HepG2 (cell line): ENCODE measurements around the gene NOSTRIN. TPM values are rescaled to one million over a fixed set of nuclear protein-coding genes. Genes with fewer than 3 reads are reported as not detected.

Experiments
- ATAC-seq: fragments of 200-7000 bp; cut with Tn5 transposase; 3 replicates; pipeline ENCODE4 v1.9.1; 2020; ENCODE audit warnings: mild to moderate bottlenecking, moderate library complexity
- BruUV-seq: library from RNA; stranded (reverse); fragments of 400-500 nt; replicated peaks from 2 replicates; lab custom pipeline; 2021; lab: Mats Ljungman, UMichigan
- CTCF ChIA-PET: fragments of 300-600 bp; formaldehyde crosslinking; extraction: SDS; loops from one replicate; lab custom pipeline; 2021; ENCODE audit warnings: low total read pairs, inconsistent platforms, low intra/inter-chr PET ratio; lab: Yijun Ruan, JAX
- POLR2A ChIA-PET: fragments of 350-600 bp; sonication (Branson Sonifier 250); formaldehyde crosslinking; loops from one replicate; lab custom pipeline; 2020; ENCODE audit warnings: antibody characterized with exemption, inconsistent platforms; lab: Yijun Ruan, JAX
- DNase-seq: peaks from one replicate; pipeline ENCODE4 v3.0.0-alpha.2; 2015; ENCODE audit warnings: low spot score
- FAIRE-seq: peaks from 3 replicates; lab custom pipeline; 2011; peaks lifted over from hg19 to GRCh38; lab: Jason Lieb, UNC
- H2AFZ ChIP-seq: one replicate; pipeline ENCODE4 v1.6.1; 2011; ENCODE audit warnings: low read length, inconsistent platforms
- H3K27ac ChIP-seq: fragments of 300-600 bp; 3 replicates; pipeline ENCODE4 v1.8.0; 2011; ENCODE audit warnings: mixed run types, mild to moderate bottlenecking, mixed read lengths, low read length, inconsistent platforms; ENCODE audit not compliant: insufficient read depth; ENCODE audit errors: extremely low read length
- H3K27me3 ChIP-seq, 2 experiments: fragments of 200-600 bp in 1 of 2; 2 replicates in 1 of 2; 3 replicates in 1 of 2; pipeline versions ENCODE4 v1.6.0 to v1.8.0; 2011; ENCODE audit warnings: low read length in 2 of 2, mild to moderate bottlenecking in 2 of 2, moderate library complexity in 2 of 2, inconsistent platforms in 1 of 2; ENCODE audit not compliant: insufficient read depth in 2 of 2, control insufficient read depth in 1 of 2
- H3K36me3 ChIP-seq, 2 experiments: fragments of 200-600 bp in 1 of 2; replicated peaks in 1 of 2; 2 replicates in 1 of 2; 3 replicates in 1 of 2; pipeline versions ENCODE4 v1.5.1 to v1.8.0; 2011; ENCODE audit warnings: low read length in 2 of 2, inconsistent platforms in 1 of 2; ENCODE audit not compliant: insufficient read depth in 2 of 2, control insufficient read depth in 1 of 2
- H3K4me1 ChIP-seq: 2 replicates; pipeline ENCODE4 v1.5.1; 2012; ENCODE audit warnings: low read length, inconsistent platforms; ENCODE audit not compliant: insufficient read depth
- H3K4me2 ChIP-seq: 2 replicates; pipeline ENCODE4 v1.6.0; 2011; ENCODE audit warnings: low read depth, low read length, inconsistent platforms
- H3K4me3 ChIP-seq, 3 experiments: fragments of 200-600 bp in 1 of 3; sonication (generic), shearing (Covaris generic) in 1 of 3; replicated peaks in 1 of 3; 2 replicates each; pipeline ENCODE4 v1.5.1; 2011 to 2016; ENCODE audit warnings: low read length in 3 of 3, inconsistent platforms in 2 of 3, low read depth in 2 of 3, mild to moderate bottlenecking in 2 of 3, control low read depth in 1 of 3, mixed read lengths in 1 of 3; ENCODE audit not compliant: insufficient read depth in 1 of 3
- H3K79me2 ChIP-seq: one replicate; pipeline ENCODE4 v1.6.1; 2011; ENCODE audit warnings: low read length, inconsistent platforms; ENCODE audit not compliant: insufficient read depth
- H3K9ac ChIP-seq: 2 replicates; pipeline ENCODE4 v1.6.0; 2011; ENCODE audit warnings: mild to moderate bottlenecking, low read depth, low read length, inconsistent platforms; ENCODE audit not compliant: insufficient read depth
- H3K9me3 ChIP-seq: 2 replicates; pipeline ENCODE4 v1.5.1; 2012; ENCODE audit warnings: mild to moderate bottlenecking, low read length
- H4K20me1 ChIP-seq: 2 replicates; pipeline ENCODE4 v1.6.0; 2011; ENCODE audit warnings: inconsistent platforms, mild to moderate bottlenecking, low read length, moderate library complexity; ENCODE audit not compliant: insufficient read depth
- AGO2 ChIP-seq: fragments of 200-400 bp; formaldehyde crosslinking; optimal IDR thresholded peaks from 2 replicates; pipeline ENCODE3; 2017; ENCODE audit warnings: mild to moderate bottlenecking, low read depth, low read length, moderate library complexity
- CBX1 ChIP-seq: IDR thresholded peaks from one replicate; pipeline ENCODE4 v1.6.1; 2016; ENCODE audit warnings: antibody characterized with exemption, low read depth
- CC2D1A ChIP-seq: sonication (generic); formaldehyde crosslinking; IDR thresholded peaks from 2 replicates; pipeline ENCODE4 v1.8.1; 2023; ENCODE audit warnings: mild to moderate bottlenecking, missing genetic modification reagents
- FOXC1 ChIP-seq: sonication (generic); formaldehyde crosslinking; IDR thresholded peaks from 2 replicates; pipeline ENCODE4 v1.8.0; 2022; ENCODE audit warnings: mild to moderate bottlenecking, missing genetic modification reagents, borderline replicate concordance
- KMT2A ChIP-seq: sonication (generic); formaldehyde crosslinking; IDR thresholded peaks from 2 replicates; pipeline ENCODE4 v1.4.0; 2020; ENCODE audit warnings: missing genetic modification reagents
- MXD3 ChIP-seq: IDR thresholded peaks from 2 replicates; pipeline ENCODE4 v1.6.1; 2016; ENCODE audit warnings: mild to moderate bottlenecking, missing biosample characterization, missing genetic modification reagents
- MXI1 ChIP-seq: IDR thresholded peaks from 3 replicates; pipeline ENCODE4 v1.6.1; 2012; ENCODE audit warnings: low read depth, low read length, inconsistent platforms, borderline replicate concordance
- NONO ChIP-seq, 2 experiments: fragments of 450-650 bp in 1 of 2; sonication (generic) in 1 of 2; formaldehyde crosslinking in 1 of 2; IDR thresholded peaks in 1 of 2; conservative IDR thresholded peaks in 1 of 2; 2 replicates each; pipeline versions ENCODE4 v1.6.1 to v1.8.0; 2017 to 2022; ENCODE audit warnings: mild to moderate bottlenecking in 1 of 2, missing genetic modification reagents in 1 of 2, moderate library complexity in 1 of 2
- PBX3 ChIP-seq: sonication (generic); formaldehyde crosslinking; IDR thresholded peaks from 2 replicates; pipeline ENCODE4 v1.8.1; 2023; ENCODE audit warnings: missing genetic modification reagents, inconsistent platforms, borderline replicate concordance
- PITX1 ChIP-seq: sonication (generic); formaldehyde crosslinking; IDR thresholded peaks from 2 replicates; pipeline ENCODE4 v1.5.1; 2020; ENCODE audit warnings: mild to moderate bottlenecking, missing genetic modification reagents
- RAD21 ChIP-seq: fragments of 450-650 bp; formaldehyde crosslinking; IDR thresholded peaks from 2 replicates; pipeline ENCODE4 v1.5.0; 2020; ENCODE audit warnings: mild to moderate bottlenecking
- ZFP41 ChIP-seq: sonication (generic); formaldehyde crosslinking; IDR thresholded peaks from 2 replicates; pipeline ENCODE4 v1.4.0; 2020; ENCODE audit warnings: mild to moderate bottlenecking, missing genetic modification reagents, borderline replicate concordance
- ZNF121 ChIP-seq: sonication (generic); formaldehyde crosslinking; IDR thresholded peaks from 2 replicates; pipeline ENCODE4 v1.5.0; 2020; ENCODE audit warnings: mild to moderate bottlenecking, missing genetic modification reagents
- ZNF24 ChIP-seq: fragments of 450-650 bp; IDR thresholded peaks from 2 replicates; pipeline ENCODE4 v1.6.1; 2017; ENCODE audit warnings: antibody characterized with exemption, mild to moderate bottlenecking
- ZNF256 ChIP-seq: sonication (generic); formaldehyde crosslinking; conservative IDR thresholded peaks from 2 replicates; pipeline ENCODE4 v1.4.0; 2020; ENCODE audit warnings: missing genetic modification reagents
- ZNF567 ChIP-seq: sonication (generic); formaldehyde crosslinking; IDR thresholded peaks from 2 replicates; pipeline ENCODE4 v1.8.1; 2023; ENCODE audit warnings: mild to moderate bottlenecking, missing genetic modification reagents, borderline replicate concordance
- ZNF703 ChIP-seq: sonication (generic); formaldehyde crosslinking; IDR thresholded peaks from 2 replicates; pipeline ENCODE4 v1.5.1; 2020; ENCODE audit warnings: missing genetic modification reagents, mild to moderate bottlenecking, moderate library complexity, borderline replicate concordance
- ZNF800 ChIP-seq: sonication (generic); formaldehyde crosslinking; IDR thresholded peaks from 2 replicates; pipeline ENCODE4 v1.4.0; 2020; ENCODE audit warnings: missing genetic modification reagents
- ZNF879 ChIP-seq: sonication (generic); formaldehyde crosslinking; IDR thresholded peaks from 2 replicates; pipeline ENCODE4 v1.8.1; 2023; ENCODE audit warnings: missing genetic modification reagents
- ZSCAN9 ChIP-seq: IDR thresholded peaks from 2 replicates; pipeline ENCODE4 v1.6.1; 2016; ENCODE audit warnings: borderline replicate concordance
- WGBS: methylation state at CpG from one replicate; pipeline ENCODE4 v1.1.6; 2017; ENCODE audit warnings: low lambda C conversion rate; 5-methylcytosine and 5-hydroxymethylcytosine counted together
- in situ Hi-C: cut with HindIII; loops from 2 replicates; pipeline ENCODE4 v1.10.0; 2017; ENCODE audit warnings: low pct_unique_long_range_greater_than_20kb; ENCODE audit not compliant: extremely low pct_ligation_motif_present
- intact Hi-C: fragments of 100-400 bp; cut with micrococcal nuclease; formaldehyde crosslinking; loops from one replicate; pipeline ENCODE4 v1.10.0; 2022; ENCODE audit not compliant: unreplicated experiment
- polyA plus RNA-seq, 8 experiments: library from polyadenylated mRNA; depleted of rRNA in 3 of 8; stranded (reverse) in 7 of 8; unstranded in 1 of 8; fragments of >200 nt; fragmentation: Illumina TruSeq in 4 of 8; extraction: Trizol in 4 of 8; gene quantifications; 2 replicates each; pipeline versions ENCODE4 v1.2.1 to v1.2.3, GENCODE V29; 2011 to 2016; ENCODE audit warnings: low read depth in 4 of 8, missing spikeins in 1 of 8, mixed read lengths in 1 of 8; ENCODE audit not compliant: insufficient read depth in 1 of 8
- total RNA-seq, 5 experiments: library from RNA; depleted of rRNA; stranded (reverse); fragments of >200 nt; fragmentation: Illumina TruSeq; extraction: Trizol; gene quantifications; 2 replicates each; pipeline ENCODE4 v1.2.3, GENCODE V29; 2016; ENCODE audit warnings: low read depth in 1 of 5

The NOSTRIN gene
- total and polyA plus RNA-seq, 2 of the 13 experiments (the other 11 are each of a cell fraction or from before 2014, with no cell fraction given) = 0.22 TPM

GRCh38 chr2:168809537-168809936, 7.1 kb downstream of the NOSTRIN start (continued):
- TF ChIP-seq ZNF567 (CRISPR knock-in tag) (no peak), NONO (IDR thresholded peaks at IDR 0.05) (no peak), NONO (CRISPR knock-in tag; conservative IDR thresholded peaks at IDR 0.05) (no peak), CBX1 (no peak), PBX3 (no peak), ZNF879 (no peak), RAD21 (CRISPR knock-in tag) (no peak), ZSCAN9 (no peak), ZNF256 (no peak), ZNF703 (CRISPR knock-in tag) (no peak), ZNF24 (no peak), ZNF800 (CRISPR knock-in tag) (no peak)

GRCh38 chr2:168810235-168810634, 7.8 kb downstream of the NOSTRIN start:
- Histone ChIP-seq H3K36me3 (no peaks in the 10 kb centered on the region), H3K4me2 (no peak overlapping the region), H2AFZ (no peak overlapping the region), H3K4me3 (no peak overlapping the region), H3K27ac (no peak overlapping the region), H3K27me3 (no peaks in the 10 kb centered on the region), H4K20me1 (no peaks in the 10 kb centered on the region), H3K4me1 (peaks cover 4% of the 10 kb centered on the region; the same call in 1 of the 2 replicates), H3K9ac (no peak overlapping the region), H3K9me3 (no peaks in the 10 kb centered on the region), H3K79me2 (no peaks in the 10 kb centered on the region)
- BruUV-seq = no TSS peak
- ChIA-PET CTCF (no interaction called here), POLR2A (no interaction called here)
- FAIRE-seq (no peak), DNase-seq (no peak), ATAC-seq (no peak)
- intact Hi-C loops (no loop called here), in situ Hi-C loops (no loop called here)
- WGBS = 29% methylated on average over 2 of the region's 2 CpGs
- no peak for TF ChIP-seq ZFP41 (CRISPR knock-in tag)
- no peak for TF ChIP-seq FOXC1 (CRISPR knock-in tag)
- no peak for TF ChIP-seq AGO2
- no peak for TF ChIP-seq CC2D1A (CRISPR knock-in tag)
- no peak for TF ChIP-seq MXD3 (CRISPR knock-in tag)
- TF ChIP-seq KMT2A (CRISPR knock-in tag) = no peak
- no peak for TF ChIP-seq PITX1 (CRISPR knock-in tag)
- no peak for TF ChIP-seq MXI1
- TF ChIP-seq ZNF121 (CRISPR knock-in tag) = no peak
